ENCODE results near the gene SLC12A5. TPM values are rescaled to one million over a fixed set of nuclear protein-coding genes. Genes with fewer than 3 reads are reported as not detected.
A peak's percentile ranks its signal among the peaks of the same experiment; 100 is the strongest.
"Not testable (repeated sequence)": the region's sequence is repeated elsewhere in the genome, so short reads cannot be mapped to it uniquely, and the experiment has no call there.

Gene SLC12A5
- total RNA-seq, 1 donor, result under 0.01 TPM

DNA sequence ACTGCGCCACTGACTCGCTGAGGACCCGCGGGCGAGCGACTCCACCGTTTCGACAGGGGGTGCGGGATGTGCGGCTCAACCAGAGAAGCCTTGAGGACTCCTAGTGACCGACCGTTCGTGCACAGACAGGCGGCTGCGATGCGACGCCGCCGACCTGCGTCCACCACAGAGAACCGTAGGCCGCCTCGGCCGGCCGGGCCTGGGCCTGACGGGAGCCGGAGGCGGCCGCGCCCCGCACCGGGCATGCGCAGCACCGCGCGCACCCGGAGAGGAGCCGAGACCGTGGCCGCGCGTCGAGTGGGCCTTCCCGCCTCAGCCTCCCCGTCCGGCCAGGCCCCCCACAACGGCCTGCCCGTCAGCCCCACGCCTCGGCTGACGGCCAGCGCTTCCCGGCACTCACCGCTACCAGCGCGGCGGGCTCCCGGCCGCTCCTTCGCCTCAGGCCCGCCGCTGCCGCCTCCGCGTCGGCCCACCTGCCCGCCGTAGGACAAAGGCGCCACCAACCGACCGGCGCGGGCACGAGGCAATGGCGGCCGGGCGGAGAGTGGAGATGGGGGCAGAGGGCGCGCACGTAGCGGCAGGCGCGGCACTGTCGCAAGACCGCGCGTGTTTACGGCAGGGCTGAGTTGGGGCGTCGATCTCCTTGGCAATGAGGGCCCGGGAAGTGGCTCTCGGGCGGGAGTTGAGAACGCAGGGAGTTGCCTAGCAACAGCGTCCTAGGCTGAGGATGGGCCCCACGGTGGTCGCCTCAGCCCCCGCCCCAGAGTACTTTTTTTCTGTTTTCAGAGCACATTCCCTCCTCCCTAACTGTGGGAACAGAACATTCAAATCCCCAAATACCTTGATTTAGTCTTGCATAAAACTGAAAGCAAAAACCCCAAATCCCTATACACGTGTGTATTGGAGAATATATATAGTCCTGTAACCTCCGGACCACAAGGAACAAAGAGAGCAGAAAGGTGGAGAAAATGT, 60.7 kb downstream of the SLC12A5 start, which contains the start of gene NCOA5:
Gene NCOA5 (minus strand): TSS at position 546 of the 972 bp plus-strand sequence. CDS start 10,538 bp downstream, outside the sequence.
- DNase-seq (ENCODE audit: low read depth), result peak; percentile 96
- TF ChIP-seq, protein P1, sequence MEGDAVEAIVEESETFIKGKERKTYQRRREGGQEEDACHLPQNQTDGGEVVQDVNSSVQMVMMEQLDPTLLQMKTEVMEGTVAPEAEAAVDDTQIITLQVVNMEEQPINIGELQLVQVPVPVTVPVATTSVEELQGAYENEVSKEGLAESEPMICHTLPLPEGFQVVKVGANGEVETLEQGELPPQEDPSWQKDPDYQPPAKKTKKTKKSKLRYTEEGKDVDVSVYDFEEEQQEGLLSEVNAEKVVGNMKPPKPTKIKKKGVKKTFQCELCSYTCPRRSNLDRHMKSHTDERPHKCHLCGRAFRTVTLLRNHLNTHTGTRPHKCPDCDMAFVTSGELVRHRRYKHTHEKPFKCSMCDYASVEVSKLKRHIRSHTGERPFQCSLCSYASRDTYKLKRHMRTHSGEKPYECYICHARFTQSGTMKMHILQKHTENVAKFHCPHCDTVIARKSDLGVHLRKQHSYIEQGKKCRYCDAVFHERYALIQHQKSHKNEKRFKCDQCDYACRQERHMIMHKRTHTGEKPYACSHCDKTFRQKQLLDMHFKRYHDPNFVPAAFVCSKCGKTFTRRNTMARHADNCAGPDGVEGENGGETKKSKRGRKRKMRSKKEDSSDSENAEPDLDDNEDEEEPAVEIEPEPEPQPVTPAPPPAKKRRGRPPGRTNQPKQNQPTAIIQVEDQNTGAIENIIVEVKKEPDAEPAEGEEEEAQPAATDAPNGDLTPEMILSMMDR (IDR thresholded peaks at IDR 0.05; ENCODE audit: insufficient read depth, low read depth, low read length), result no peak
- peak within 1 kb of the TSS; percentile 72 for H3K4me3 ChIP-seq (ENCODE audit: low read depth, low read length)

DNA sequence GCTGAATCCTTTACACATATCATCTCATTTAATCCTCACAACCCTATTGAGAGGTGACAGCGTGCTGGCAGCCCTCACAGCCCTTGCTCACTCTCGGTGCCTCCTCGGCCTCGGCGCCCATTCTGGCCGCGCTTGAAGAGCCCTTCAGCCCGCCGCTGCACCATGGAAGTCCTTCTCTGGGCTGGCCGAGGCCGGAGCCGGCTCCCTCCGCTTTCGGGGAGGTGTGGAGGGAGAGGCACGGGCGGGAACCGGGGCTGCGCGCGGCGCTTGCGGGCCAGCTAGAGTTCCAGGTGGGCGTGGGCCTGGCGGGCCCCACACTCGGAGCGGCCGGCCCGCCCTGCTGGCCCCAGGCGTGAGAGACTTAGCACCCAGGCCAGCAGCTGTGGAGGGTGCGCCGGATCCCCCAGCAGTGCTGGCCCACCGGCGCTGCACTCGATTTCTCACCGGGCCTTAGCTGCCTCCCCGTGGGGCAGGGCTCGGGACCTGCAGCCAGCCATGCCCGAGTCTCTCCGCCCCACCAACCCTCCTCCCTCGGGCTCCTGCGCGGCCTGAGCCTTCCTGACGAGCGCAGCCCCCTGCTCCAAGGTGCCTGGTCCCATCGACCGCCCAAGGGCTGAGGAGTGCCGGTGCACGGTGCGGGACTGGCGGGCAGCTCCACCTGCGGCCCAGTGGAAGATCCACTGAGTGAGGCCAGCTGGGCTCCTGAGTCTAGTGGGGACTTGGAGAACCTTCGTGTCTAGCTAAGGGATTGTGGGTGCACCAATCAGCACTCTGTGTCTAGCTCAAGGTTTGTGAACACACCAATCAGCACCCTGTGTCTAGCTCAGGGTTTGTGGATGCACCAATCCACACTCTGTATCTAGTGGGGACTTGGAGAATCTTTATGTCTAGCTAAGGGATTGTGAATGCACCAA, 62.9 kb downstream of the SLC12A5 start:
- not testable (repeated sequence) for DNase-seq (ENCODE audit: low read depth); H3K4me3 ChIP-seq (ENCODE audit: low read depth, low read length)

DNA sequence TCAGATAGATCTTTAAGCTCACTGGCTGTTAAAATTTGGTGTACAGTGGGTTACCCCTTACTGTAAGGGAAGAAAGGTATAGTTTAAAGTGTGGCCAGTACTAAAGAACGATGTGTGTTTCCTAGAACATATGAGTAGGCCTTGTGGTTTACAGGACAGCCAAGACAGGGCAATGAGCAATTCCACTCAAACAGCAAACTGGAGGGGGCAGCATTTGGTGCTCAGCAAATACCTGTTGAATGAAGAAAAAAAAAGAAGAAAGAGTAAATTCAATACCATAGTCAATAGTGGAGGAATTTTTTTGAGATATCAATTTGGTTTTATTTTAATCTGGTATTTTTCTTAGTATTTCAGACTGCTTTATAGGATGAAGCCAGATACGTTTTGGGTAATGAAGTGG, 64.5 kb downstream of the SLC12A5 start:
- DNase-seq (ENCODE audit: low read depth), result no peak
- TF ChIP-seq, protein P1 (IDR thresholded peaks at IDR 0.05; ENCODE audit: insufficient read depth, low read depth, low read length), result no peak
- H3K4me3 ChIP-seq (ENCODE audit: low read depth, low read length), result no peak overlapping the region

DNA sequence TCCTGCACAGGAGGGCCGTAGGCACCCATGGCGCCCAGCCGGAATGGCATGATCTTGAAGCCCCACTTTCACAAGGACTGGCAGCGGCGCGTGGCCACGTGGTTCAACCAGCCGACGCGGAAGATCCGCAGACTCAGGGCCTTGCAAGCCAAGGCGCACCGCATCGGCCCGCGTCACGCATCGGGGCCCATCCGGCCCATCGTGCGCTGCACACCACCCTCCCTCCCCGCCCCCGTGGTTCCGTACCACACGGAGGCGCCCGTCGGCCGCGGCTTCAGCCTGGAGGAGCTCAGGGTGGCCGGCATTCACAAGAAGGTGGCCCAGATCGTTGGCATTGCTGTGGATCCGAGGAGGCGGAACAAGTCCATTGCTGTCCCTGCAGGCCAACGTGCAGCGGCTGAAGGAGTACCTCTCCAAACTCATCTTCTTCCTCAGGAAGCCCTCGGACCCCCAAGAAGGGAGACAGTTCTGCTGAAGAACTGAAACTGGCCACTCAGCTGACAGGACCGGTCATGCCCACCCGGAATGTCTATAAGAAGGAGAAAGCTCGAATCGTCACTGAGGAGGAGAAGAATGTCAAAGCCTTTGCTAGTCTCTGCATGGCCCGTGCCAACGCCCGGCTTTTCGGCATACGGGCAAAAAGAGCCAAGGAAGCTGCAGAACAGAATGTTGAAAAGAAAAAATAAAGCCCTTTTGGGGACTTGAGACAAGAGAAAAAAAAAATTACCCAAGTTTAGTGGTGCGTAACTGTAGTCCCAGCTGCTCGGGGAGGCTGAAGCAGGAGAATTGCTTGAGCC, 70.7 kb downstream of the SLC12A5 start:
- H3K4me3 ChIP-seq (ENCODE audit: low read depth, low read length), result no peak overlapping the region
- DNase-seq (ENCODE audit: low read depth), result no peak
- TF ChIP-seq, protein P1 (IDR thresholded peaks at IDR 0.05; ENCODE audit: insufficient read depth, low read depth, low read length), result no peak

DNA sequence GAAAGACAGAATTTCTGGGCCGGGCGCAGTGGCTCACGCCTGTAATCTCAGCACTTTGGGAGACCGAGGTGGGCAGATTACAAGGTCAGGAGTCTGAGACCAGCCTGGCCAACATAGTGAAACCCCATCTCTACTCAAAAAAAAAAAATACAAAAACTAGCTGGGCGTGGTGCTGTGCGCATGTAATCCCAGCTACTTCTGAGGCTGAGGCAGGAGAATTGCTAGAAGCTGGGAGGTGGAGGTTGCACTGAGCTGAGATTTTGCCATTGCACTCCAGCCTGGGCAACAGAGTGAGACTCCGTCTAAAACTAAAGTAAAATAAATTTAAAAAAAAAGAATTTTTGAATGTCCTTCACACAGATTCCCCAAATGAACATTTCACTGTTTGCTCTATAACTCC, 71.4 kb downstream of the SLC12A5 start:
- not testable (repeated sequence) for H3K4me3 ChIP-seq (ENCODE audit: low read depth, low read length); DNase-seq (ENCODE audit: low read depth)

DNA sequence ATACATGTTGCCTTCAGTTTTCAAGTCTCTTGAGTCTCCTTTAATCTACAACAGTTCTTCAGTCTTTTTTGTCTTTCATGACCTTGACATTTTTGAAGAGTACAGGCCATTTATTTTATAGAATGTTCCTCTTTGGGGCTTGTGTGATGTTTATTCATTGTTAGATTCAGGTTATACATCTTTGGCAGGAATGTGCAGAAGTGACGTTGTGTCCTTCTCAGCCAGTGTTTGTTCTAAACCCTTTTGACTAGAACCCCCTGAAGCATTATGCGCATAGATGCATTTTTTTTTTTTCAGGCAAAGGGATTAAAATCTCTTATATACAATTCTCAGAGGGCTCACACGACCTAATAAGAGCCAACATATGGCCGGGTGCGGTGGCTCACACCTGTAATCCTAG, 72.0 kb downstream of the SLC12A5 start:
- H3K4me3 ChIP-seq (ENCODE audit: low read depth, low read length), result no peak overlapping the region
- TF ChIP-seq, protein P1 (IDR thresholded peaks at IDR 0.05; ENCODE audit: insufficient read depth, low read depth, low read length), result no peak

DNA sequence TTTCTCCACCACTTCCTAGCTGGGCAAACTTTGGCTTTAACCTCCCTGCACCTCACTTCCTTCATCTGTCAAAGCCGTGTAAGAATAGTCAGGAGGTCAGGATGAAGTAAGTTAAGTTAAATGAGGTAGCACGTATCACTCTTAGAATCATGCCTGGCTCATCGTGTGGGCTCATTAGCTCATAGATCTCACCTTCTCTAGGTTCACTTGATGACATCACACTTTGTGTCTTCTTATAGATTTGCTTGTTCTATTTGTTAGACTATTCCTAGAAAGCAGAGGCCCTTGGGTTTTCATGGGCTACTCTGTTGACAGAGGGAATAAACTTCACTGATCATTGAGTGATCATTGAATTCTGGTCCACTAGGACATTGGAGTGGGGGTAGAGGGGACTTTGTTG, 72.9 kb downstream of the SLC12A5 start:
- DNase-seq (ENCODE audit: low read depth), result no peak
- TF ChIP-seq, protein P1 (IDR thresholded peaks at IDR 0.05; ENCODE audit: insufficient read depth, low read depth, low read length), result no peak
- no peak overlapping the region for H3K4me3 ChIP-seq (ENCODE audit: low read depth, low read length)

More for the DNA sequence above, 72.0 kb downstream of the SLC12A5 start:
- no peak for DNase-seq (ENCODE audit: low read depth)

Data from fibroblast of villous mesenchyme (primary cell).